ENCODE results near the gene IGF2BP2.
"Not testable (repeated sequence)": the region's sequence is repeated elsewhere in the genome, so short reads cannot be mapped to it uniquely, and the experiment has no call there.

IGF2BP2 gene

DNA sequence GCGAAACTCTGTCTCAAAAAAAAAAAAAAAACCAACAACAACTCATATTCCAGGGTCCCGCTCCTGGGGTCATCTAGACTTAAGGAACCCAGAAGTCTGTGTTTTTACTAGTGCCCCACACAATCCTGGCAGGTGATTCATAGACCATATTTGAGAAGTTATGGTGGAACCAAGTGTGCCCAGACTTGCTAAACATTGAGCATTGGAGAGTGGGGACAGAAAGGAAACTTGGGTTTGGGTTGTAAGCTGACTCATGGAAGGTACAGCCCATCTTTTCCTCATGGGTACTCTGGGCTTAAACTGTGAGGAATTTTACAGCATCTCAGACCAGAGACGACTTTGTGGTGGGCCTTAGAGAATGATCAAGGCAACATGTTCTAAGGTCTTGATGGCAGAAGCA, 18.3 kb upstream of the IGF2BP2 start:
- in situ Hi-C loops (cut with MboI; ENCODE audit: low pct_unique_long_range_greater_than_20kb, low sequenced_read_pairs, unreplicated experiment), result no loop called here
- TF ChIP-seq, protein P1, sequence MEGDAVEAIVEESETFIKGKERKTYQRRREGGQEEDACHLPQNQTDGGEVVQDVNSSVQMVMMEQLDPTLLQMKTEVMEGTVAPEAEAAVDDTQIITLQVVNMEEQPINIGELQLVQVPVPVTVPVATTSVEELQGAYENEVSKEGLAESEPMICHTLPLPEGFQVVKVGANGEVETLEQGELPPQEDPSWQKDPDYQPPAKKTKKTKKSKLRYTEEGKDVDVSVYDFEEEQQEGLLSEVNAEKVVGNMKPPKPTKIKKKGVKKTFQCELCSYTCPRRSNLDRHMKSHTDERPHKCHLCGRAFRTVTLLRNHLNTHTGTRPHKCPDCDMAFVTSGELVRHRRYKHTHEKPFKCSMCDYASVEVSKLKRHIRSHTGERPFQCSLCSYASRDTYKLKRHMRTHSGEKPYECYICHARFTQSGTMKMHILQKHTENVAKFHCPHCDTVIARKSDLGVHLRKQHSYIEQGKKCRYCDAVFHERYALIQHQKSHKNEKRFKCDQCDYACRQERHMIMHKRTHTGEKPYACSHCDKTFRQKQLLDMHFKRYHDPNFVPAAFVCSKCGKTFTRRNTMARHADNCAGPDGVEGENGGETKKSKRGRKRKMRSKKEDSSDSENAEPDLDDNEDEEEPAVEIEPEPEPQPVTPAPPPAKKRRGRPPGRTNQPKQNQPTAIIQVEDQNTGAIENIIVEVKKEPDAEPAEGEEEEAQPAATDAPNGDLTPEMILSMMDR (IDR thresholded peaks at IDR 0.05; ENCODE audit: extremely low read depth, insufficient read depth, missing control alignments), result no peak

DNA sequence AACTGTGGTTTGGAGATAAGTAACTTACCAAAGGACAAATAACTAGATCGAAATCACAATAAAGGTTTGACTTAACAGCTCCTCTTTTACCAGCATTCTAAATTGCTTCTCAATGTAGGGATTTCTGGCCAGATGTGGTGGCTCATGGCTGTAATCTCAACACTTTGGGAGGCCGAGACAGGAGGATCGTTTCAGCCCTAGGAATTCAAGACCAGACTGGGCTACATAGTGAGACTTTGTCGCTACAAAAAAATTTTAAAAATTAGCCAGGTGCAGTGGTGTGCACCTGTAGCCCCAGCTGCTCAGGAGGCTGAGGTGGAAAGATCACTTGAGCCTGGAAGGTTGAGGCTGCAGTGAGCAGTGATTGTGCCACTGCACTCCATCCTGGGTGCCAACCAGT, 17.4 kb upstream of the IGF2BP2 start:
- in situ Hi-C loops (cut with MboI; ENCODE audit: low pct_unique_long_range_greater_than_20kb, low sequenced_read_pairs, unreplicated experiment), result no loop called here
- DNase-seq (ENCODE audit: low spot score), result no peak
- TF ChIP-seq, protein P1 (IDR thresholded peaks at IDR 0.05; ENCODE audit: extremely low read depth, insufficient read depth, missing control alignments), result no peak

More for the DNA sequence above, 18.3 kb upstream of the IGF2BP2 start:
- DNase-seq (ENCODE audit: low spot score), result no peak

DNA sequence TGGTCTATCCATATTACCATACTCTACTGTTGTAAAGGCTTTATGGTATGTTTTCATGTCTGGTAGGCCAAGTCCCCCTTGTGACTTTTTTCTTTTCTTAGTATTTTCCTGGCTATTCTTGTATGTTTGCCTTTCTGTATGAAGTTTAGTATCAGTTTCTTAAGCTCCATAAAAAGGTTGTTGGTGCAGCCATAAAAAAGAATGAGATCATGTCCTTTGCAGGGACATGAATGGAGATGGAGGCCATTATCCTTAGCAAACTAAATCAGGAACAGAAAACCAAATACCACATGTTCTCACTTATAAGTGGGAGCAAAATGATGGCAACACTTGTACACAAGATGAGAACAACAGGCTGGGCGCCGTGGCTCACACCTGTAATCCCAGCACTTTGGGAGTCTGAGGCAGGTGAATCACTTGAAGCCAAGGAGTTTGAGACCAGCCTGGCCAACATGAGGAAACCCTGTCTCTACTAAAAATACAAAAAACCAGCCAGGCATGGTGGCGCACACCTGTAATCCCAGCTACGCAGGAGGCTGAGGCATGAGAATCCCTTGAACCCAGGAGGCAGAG, 13.7 kb upstream of the IGF2BP2 start:
- DNase-seq (ENCODE audit: low spot score), result not testable (repeated sequence)

DNA sequence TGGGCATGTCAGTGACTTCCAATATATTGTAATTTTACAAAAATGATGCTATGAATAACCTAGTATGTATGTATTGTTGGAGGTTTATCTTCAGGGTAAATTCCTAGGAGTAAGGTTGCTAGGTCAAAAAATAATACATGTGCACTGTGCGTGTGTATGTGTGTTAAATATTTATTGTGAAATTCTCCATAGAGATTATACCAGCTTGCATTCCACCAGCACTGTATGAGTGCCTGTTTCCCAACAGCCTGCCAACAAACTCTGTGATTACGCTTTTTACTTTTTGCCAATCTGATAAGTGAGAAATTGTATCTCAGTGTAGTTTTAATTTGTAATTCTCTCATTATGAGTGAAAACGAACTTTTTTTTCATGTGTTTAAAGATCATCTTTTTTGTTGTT, 12.6 kb upstream of the IGF2BP2 start:
- DNase-seq (ENCODE audit: low spot score), result no peak
- TF ChIP-seq, protein P1 (IDR thresholded peaks at IDR 0.05; ENCODE audit: extremely low read depth, insufficient read depth, missing control alignments), result no peak
- in situ Hi-C loops (cut with MboI; ENCODE audit: low pct_unique_long_range_greater_than_20kb, low sequenced_read_pairs, unreplicated experiment), result no loop called here

More for the DNA sequence above, 13.7 kb upstream of the IGF2BP2 start:
- in situ Hi-C loops (cut with MboI; ENCODE audit: low pct_unique_long_range_greater_than_20kb, low sequenced_read_pairs, unreplicated experiment), result not testable (repeated sequence)

DNA sequence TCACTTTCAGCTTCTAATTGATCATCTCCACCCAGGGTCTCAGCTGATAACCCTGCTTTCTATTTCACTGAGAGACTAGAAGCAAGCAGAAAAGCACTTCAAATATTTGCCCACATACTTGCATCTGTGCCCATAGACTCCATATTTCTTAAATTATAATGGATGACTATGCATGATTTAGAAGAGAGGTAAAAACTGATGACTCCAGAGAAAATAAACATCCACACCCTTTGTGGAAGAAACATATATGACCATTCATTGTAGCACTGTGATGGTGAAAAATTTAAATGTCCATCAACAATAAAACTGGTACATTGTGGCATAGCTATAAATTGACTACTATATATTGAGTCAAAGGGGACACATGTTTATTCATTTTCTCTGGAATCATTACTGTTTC, 7.1 kb upstream of the IGF2BP2 start:
- TF ChIP-seq, protein P1 (IDR thresholded peaks at IDR 0.05; ENCODE audit: extremely low read depth, insufficient read depth, missing control alignments), result no peak
- DNase-seq (ENCODE audit: low spot score), result no peak
- in situ Hi-C loops (cut with MboI; ENCODE audit: low pct_unique_long_range_greater_than_20kb, low sequenced_read_pairs, unreplicated experiment), result no loop called here

DNA sequence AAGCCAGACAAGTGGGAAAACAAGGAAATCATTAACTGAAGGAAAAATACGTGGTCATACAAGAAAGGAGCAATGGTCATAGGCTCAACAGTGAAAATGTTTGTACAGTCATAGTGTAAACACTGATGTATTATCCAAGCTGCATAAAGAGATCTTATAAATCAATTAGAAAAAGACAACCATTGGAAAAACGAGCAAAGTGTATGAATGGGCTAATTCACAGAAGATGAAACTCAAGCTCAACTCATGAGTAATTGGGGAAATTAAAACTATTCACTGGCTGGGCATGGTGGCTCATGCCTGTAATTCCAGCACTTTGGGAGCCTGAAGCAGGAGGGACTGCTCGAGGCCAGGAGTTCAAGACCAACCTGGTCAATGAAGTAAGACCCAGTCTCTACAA, 6.4 kb upstream of the IGF2BP2 start:
- TF ChIP-seq, protein P1 (IDR thresholded peaks at IDR 0.05; ENCODE audit: extremely low read depth, insufficient read depth, missing control alignments), result no peak
- in situ Hi-C loops (cut with MboI; ENCODE audit: low pct_unique_long_range_greater_than_20kb, low sequenced_read_pairs, unreplicated experiment), result no loop called here
- DNase-seq (ENCODE audit: low spot score), result no peak

DNA sequence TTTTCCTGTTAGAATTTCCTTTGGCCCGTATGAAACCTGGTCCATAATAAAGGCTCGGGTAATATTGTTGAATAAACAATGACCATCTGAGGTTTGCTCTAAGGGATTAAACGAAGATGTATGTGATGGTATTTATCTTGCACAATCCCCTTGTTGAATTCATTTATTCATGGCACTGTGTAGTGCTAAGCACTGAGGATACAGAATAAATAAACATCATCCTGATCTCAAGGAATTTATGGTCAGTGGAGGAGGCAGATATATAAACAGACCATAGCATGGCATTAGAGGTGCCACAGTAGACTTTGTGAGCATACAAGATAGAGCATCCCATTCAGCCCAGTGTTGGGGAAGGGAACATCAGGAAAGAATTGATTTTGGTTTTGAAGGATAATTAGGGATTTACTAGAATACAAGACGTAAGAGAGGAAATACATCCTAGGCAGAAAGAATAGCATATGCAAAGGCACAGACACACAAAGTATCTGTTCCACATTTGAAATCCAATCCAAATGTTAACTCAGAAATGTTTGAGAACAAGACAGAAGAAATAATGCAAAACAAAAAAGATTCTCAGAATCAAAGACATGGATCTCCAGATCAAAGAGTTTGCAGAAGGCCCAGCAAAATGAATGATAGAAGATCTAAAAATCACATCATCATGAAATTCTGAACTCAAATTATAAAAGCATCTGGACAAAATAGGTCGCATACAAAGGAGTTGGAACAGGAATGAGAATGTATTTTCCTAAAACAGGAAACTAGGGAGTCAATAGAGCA, 5.4 kb upstream of the IGF2BP2 start:
- TF ChIP-seq, protein P1 (IDR thresholded peaks at IDR 0.05; ENCODE audit: extremely low read depth, insufficient read depth, missing control alignments), result no peak
- in situ Hi-C loops (cut with MboI; ENCODE audit: low pct_unique_long_range_greater_than_20kb, low sequenced_read_pairs, unreplicated experiment), result no loop called here

More for the DNA sequence above, 5.4 kb upstream of the IGF2BP2 start:
- no peak for DNase-seq (ENCODE audit: low spot score)

All from GM13977 (cell line).